NCI-H774 (cell line): Measurements from ENCODE around the gene FAM168B.

Experiments
- DNase-seq: peaks from one replicate; lab custom pipeline; 2025; lab: John Stamatoyannopoulos, UW

Gene FAM168B

DNA sequence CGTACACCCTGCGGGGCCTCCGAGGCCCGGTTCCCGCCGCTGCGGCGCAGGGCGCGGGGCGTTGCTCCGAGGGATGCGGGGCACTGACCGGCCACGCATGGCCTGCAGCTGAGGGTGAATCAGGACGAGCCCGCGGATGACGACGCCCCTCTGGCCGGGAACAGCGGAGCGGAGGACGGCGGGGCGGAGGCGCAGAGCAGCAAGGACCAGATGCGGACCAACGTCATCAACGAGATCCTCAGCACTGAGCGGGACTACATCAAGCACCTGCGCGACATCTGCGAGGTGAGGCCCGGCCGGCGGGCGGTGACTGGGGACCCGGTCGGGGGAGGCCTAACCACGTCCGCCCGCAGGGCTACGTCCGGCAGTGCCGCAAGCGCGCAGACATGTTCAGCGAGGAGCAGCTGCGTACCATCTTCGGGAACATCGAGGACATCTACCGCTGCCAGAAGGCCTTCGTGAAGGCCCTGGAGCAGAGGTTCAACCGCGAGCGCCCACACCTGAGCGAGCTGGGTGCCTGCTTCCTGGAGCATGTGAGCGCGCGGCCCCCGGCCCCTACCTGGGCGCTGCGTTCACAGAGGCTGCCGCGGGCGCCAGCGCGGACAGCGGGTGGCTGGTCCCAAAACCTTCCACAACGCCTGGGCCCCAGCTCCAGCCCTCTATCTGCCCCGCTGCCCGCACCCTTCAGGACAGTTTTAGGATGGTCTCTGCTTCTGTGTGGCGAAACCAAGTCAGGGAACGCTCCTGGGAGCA lies 53.2 kb downstream of the FAM168B start:
- no peak for DNase-seq

GRCh38 chr2:131039535-131039907 lies 53.7 kb downstream of the FAM168B start:
- DNase-seq, result no peak

DNA sequence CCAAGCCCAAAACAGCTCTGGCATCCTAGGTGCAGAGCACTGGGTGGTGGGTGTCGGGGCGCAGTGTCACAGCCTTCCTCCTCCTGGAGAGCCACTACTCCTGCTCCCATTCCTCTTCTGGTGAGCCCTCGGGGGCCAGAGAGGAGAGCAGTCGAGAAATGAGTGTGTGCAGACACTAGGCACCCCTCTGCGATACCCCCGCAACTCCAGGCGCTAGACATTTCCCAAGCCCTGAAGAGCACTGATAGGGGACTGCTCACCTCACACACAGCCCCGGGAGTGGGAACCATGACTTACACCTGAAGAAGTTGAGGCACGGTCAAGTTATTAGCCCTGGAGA lies 54.2 kb downstream of the FAM168B start:
- DNase-seq, result no peak

DNA sequence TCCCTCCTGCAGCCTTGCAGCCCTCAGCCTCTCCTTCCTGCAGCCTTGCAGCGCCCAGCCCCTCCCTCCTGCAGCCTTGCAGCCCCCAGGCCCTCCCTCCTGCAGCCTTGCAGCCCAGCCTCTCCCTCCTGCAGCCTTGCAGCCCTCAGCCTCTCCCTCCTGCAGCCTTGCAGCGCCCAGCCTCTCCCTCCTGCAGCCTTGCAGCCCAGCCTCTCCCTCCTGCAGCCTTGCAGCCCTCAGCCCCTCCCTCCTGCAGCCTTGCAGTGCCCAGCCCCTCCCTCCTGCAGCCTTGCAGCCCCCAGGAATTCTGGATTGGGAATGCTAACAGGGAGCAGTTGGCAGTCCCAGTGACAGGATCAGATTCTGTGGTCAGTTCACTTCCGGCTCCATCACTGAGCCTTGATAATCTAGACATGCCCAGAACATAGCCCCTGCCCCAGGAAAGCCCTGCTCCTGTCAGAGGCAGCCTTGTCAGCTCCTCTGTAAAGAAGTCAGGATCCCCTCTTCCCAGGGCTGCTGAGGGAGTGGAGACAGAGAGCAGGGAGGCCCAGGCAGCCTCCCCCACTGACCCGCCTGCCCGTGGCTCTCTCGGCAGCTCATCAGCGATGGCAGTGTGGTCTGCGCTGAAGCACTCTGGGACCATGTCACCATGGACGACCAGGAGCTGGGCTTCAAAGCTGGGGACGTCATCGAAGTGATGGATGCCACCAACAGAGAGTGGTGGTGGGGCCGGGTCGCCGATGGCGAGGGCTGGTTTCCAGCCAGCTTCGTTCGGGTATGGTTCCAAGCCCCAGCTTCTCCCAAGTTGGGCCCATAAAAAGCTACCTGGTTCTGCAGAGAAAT lies 54.8 kb downstream of the FAM168B start:
- no peak for DNase-seq

- DNase-seq, result no peak
Observed at GRCh38 chr2:131037398-131038257, 55.6 kb downstream of the FAM168B start.

GRCh38 chr2:131036696-131037397 lies 56.4 kb downstream of the FAM168B start:
- DNase-seq, result no peak

- DNase-seq, result no peak
Observed at GRCh38 chr2:131036269-131036668, 57.0 kb downstream of the FAM168B start.

- DNase-seq, result no peak
Observed at GRCh38 chr2:131035826-131036231, 57.4 kb downstream of the FAM168B start.

- DNase-seq, result no peak
Observed at GRCh38 chr2:131035112-131035825, 58.0 kb downstream of the FAM168B start.

- DNase-seq, result no peak
Observed at GRCh38 chr2:131034122-131035051, 58.9 kb downstream of the FAM168B start.

GRCh38 chr2:131033786-131034121 lies 59.5 kb downstream of the FAM168B start:
- DNase-seq, result no peak

DNA sequence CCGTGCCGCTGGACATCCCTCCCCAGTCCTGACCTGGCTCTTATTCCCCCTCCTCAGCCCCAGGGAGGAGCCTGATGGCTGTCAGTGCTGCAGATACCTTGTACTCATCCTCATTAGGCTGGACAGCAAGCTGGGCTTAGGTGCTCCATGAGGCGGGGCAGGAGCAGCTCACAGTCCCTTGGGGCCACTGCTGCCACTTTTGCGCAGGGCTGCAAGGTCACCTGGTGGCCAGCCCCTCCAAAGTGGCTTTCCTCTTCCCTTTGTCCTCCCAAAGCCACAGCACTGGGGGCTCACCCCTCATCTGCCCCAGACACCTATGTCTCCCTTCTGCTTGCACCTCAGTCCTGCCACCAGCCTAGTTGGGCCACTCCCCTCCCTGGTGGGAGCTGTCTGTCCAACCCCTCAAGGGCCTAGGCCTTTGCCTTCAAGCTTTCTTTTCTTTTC lies 60.8 kb downstream of the FAM168B start:
- no peak for DNase-seq

DNA sequence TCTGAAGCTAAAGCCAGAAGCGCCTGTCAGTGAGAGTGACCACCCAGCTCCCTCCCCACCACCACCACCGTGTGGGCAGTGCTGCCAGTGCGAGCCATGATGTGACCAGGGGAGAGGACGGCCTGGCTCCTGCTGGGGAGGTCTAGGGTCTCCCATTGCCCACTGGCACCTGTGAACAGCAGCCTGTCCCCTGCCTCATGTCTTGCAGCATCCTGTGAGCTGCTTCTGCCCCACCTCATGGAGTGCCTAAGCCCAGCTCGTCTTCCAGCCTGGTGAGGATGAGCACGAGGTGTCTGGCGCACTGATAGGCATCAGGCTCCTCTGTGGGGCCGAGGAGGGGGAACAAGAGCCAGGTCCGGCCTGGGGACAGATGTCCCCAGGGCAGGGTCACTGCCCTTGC lies 61.4 kb downstream of the FAM168B start:
- no peak for DNase-seq

DNA sequence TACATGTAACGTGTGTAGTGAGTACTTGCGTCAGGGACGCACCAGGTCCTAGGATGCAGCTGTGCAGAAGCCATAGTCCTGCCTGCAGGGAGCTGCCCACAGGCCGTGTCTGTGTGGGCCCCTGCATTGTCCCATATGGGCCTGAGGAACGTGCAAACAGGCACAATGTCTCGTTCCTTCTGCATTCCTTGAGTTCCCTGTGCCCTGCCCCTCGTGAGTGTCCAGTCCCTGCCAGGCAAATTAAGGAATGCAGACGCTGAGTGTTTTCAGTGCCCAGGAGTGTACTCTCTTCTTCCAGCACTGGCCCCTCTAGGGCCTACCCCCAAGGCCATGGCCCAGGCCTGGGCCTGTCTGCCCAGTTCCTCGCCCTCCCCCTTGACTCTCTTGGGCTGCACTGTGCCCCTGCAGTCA lies 61.8 kb downstream of the FAM168B start:
- DNase-seq, result no peak

DNA sequence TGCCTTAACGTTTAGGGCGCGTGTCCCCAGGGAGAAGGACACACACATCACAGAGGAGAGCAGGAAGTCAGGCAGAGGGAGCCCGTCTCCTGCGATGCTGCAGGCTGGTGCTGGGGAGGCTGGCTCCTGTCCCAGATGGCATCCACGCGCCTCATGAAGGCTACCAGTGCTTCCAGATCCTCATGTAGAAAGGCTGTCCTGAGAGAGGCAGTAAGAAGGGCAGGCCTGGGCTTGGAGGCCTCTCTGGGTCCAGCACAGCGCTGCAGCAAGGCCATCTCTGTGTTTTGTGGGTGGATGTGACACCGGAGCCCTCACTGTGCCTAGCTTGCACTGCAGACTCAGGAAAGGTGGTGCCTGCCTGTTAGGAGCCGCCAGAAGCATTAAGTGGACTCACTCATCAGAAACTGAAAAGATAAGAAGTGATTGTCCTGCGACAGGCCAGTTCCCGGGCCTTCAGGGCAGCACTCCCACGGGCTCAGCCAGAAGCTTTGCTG lies 62.7 kb downstream of the FAM168B start:
- no peak for DNase-seq

GRCh38 chr2:131029812-131030211 lies 63.4 kb downstream of the FAM168B start:
- DNase-seq, result no peak

DNA sequence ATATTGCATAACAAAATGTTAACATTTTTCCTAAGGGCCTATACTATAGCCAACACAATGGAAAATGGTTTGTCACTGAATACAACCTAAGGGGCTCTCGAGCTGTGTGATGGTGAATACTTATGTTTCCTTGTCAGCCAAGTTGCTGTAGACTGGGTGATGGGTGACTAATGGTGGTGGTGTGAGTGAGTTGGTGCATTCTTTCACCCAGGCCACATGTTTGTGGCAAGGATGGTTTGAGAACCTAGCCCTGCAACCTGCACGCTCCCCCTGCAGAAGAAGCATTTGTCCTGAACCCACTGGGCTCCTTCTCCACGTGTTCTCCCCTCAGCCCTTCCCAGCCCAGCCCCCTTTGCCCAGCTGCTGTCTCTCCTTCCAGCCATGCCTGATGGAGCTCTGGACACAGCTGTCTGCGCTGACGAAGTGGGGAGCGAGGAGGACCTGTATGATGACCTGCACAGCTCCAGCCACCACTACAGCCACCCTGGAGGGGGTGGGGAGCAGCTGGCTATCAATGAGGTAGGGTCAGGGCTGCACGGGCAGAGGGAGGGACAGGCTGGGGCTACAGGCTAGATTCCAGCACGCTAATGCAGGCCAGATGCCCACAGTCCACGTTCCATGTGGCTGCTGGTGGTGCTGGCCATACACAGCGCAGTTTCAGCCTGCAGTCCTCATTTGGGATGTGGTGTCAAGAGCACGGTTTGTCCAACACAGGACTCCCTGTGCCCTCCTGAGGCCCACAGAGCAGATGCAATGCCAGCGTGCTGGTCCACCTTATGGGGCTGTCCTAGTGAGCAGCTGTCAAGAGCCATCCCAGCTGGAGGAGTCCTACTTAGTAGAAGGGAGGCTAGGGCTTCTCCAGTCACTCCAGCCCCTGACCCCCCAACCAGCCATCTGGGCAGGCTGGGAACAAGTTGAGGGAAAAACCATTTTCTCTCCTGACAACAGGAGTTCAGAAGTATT lies 65.4 kb downstream of the FAM168B start:
- DNase-seq, result no peak

GRCh38 chr2:131026919-131027318 lies 66.3 kb downstream of the FAM168B start:
- no peak for DNase-seq

DNA sequence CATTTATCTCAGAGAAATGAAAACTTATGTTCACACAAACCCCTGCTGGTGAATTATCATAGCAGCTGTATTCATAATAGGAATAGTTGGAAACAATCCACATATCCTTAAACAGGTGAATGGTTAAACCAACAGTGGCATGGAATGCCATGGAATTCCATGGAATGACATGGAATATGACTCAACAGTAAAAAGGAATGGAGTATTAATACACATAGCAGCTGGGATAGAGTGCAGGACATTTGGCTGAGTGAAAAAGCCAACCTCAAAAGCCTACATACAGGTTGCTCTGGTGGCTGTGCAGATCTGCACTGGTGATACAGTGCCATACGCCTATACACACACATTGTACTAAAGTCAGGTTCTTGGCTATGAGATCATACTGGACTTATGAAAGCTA lies 69.5 kb downstream of the FAM168B start:
- no peak for DNase-seq
